H9 (cell line): ENCODE measurements around the gene TMED6. TPM values are rescaled to one million over a fixed set of nuclear protein-coding genes. Genes with fewer than 3 reads are reported as not detected.

Experiments used
- DNase-seq: peaks from one replicate; pipeline ENCODE4 v3.0.0-alpha.2; 2017
- H2AFZ ChIP-seq: one replicate; pipeline ENCODE4 v1.6.1; 2013; ENCODE audit warnings: mild to moderate bottlenecking, low read length, control low read depth, moderate library complexity
- H2AK5ac ChIP-seq: 2 replicates; pipeline ENCODE4 v1.6.1; 2013; ENCODE audit warnings: low read length, control low read depth, mixed read lengths; ENCODE audit not compliant: insufficient read length
- H2BK120ac ChIP-seq: one replicate; pipeline ENCODE4 v1.6.1; 2013; ENCODE audit warnings: low read depth, mild to moderate bottlenecking, low read length, control low read depth, inconsistent platforms; ENCODE audit not compliant: poor library complexity, severe bottlenecking
- H2BK12ac ChIP-seq: 2 replicates; pipeline ENCODE4 v1.6.1; 2013; ENCODE audit warnings: low read length, control low read depth, mixed read lengths, low read depth; ENCODE audit not compliant: insufficient read length
- H2BK15ac ChIP-seq: 2 replicates; pipeline ENCODE4 v1.6.1; 2013; ENCODE audit warnings: low read depth, low read length, control low read depth
- H2BK20ac ChIP-seq: one replicate; pipeline ENCODE4 v1.6.1; 2013; ENCODE audit warnings: low read depth, mild to moderate bottlenecking, low read length, control low read depth, inconsistent platforms; ENCODE audit not compliant: poor library complexity, severe bottlenecking
- H2BK5ac ChIP-seq: 2 replicates; pipeline ENCODE4 v1.6.1; 2013; ENCODE audit warnings: low read length, control low read depth, mixed read lengths; ENCODE audit not compliant: insufficient read length
- H3K14ac ChIP-seq: 2 replicates; pipeline ENCODE4 v1.6.1; 2013; ENCODE audit warnings: low read length, control low read depth; ENCODE audit not compliant: insufficient read depth
- H3K18ac ChIP-seq: 2 replicates; pipeline ENCODE4 v1.6.1; 2013; ENCODE audit warnings: low read depth, mild to moderate bottlenecking, mixed read lengths, low read length, control low read depth; ENCODE audit not compliant: insufficient read length
- H3K23ac ChIP-seq: 2 replicates; pipeline ENCODE4 v1.6.1; 2013; ENCODE audit warnings: low read length, control low read depth, mixed read lengths, low read depth; ENCODE audit not compliant: insufficient read length
- H3K23me2 ChIP-seq: 2 replicates; pipeline ENCODE4 v1.6.1; 2013; ENCODE audit warnings: low read depth, mild to moderate bottlenecking, mixed read lengths, low read length, control low read depth; ENCODE audit not compliant: insufficient read length, poor library complexity, severe bottlenecking
- H3K27ac ChIP-seq: 2 replicates; pipeline ENCODE4 v1.5.1; 2013; ENCODE audit warnings: low read length, control low read depth, mixed read lengths, low read depth; ENCODE audit not compliant: insufficient read length
- H3K27me3 ChIP-seq: 2 replicates; pipeline ENCODE4 v1.6.1; 2013; ENCODE audit warnings: low read length, control low read depth, inconsistent platforms; ENCODE audit not compliant: insufficient read depth
- H3K4ac ChIP-seq: 2 replicates; pipeline ENCODE4 v1.6.1; 2013; ENCODE audit warnings: low read depth, mild to moderate bottlenecking, control low read depth, inconsistent platforms, low read length, moderate library complexity
- H3K4me1 ChIP-seq: 2 replicates; pipeline ENCODE4 v1.6.1; 2013; ENCODE audit warnings: low read length, control low read depth, inconsistent platforms; ENCODE audit not compliant: insufficient read depth
- H3K4me2 ChIP-seq: 2 replicates; pipeline ENCODE4 v1.6.1; 2013; ENCODE audit warnings: low read length, control low read depth, mixed read lengths; ENCODE audit not compliant: insufficient read length, insufficient read depth
- H3K56ac ChIP-seq: 2 replicates; pipeline ENCODE4 v1.6.1; 2013; ENCODE audit warnings: low read depth, mild to moderate bottlenecking, mixed read lengths, low read length, control low read depth; ENCODE audit not compliant: insufficient read length
- H3K79me1 ChIP-seq: 2 replicates; pipeline ENCODE4 v1.6.1; 2013; ENCODE audit warnings: low read depth, mild to moderate bottlenecking, moderate library complexity, low read length, control low read depth, inconsistent platforms; ENCODE audit not compliant: insufficient read depth, poor library complexity, severe bottlenecking
- H3K79me2 ChIP-seq: 2 replicates; pipeline ENCODE4 v1.6.1; 2013; ENCODE audit warnings: low read length, control low read depth, inconsistent platforms; ENCODE audit not compliant: insufficient read depth
- H3K9ac ChIP-seq: 2 replicates; pipeline ENCODE4 v1.6.1; 2013; ENCODE audit warnings: low read length, control low read depth, mixed read lengths; ENCODE audit not compliant: insufficient read length; ENCODE audit errors: extremely low read depth
- H3K9me3 ChIP-seq: one replicate; pipeline ENCODE4 v1.6.1; 2013; ENCODE audit warnings: low read depth, low read length, inconsistent platforms; ENCODE audit not compliant: control insufficient read depth
- H3T11ph ChIP-seq: one replicate; pipeline ENCODE4 v1.6.1; 2013; ENCODE audit warnings: mild to moderate bottlenecking, low read length, control low read depth, inconsistent platforms
- H4K20me1 ChIP-seq: one replicate; pipeline ENCODE4 v1.6.1; 2013; ENCODE audit not compliant: control insufficient read depth, insufficient read length, insufficient read depth
- H4K5ac ChIP-seq: 2 replicates; pipeline ENCODE4 v1.6.1; 2013; ENCODE audit warnings: low read depth, mild to moderate bottlenecking, mixed read lengths, low read length, control low read depth; ENCODE audit not compliant: insufficient read length
- H4K8ac ChIP-seq: replicated peaks from 2 replicates; pipeline ENCODE4 v1.6.1; 2013; ENCODE audit warnings: low read length, control low read depth, mixed read lengths, low read depth; ENCODE audit not compliant: insufficient read length
- H4K91ac ChIP-seq: 2 replicates; pipeline ENCODE4 v1.6.1; 2013; ENCODE audit warnings: low read depth, mild to moderate bottlenecking, moderate library complexity, mixed read lengths, low read length, control low read depth; ENCODE audit not compliant: insufficient read length
- H3K27ac Mint-ChIP-seq, 3 experiments: 2 replicates in 2 of 3; 3 replicates in 1 of 3; pipeline ENCODE4 v1.8.0; 2020 to 2021; ENCODE audit warnings: mixed read lengths in 3 of 3, mild to moderate bottlenecking in 1 of 3, moderate library complexity in 1 of 3
- H3K27me3 Mint-ChIP-seq: 2 replicates; pipeline ENCODE4 v1.8.0; 2021; ENCODE audit warnings: low read depth, mild to moderate bottlenecking, moderate library complexity, mixed read lengths
- H3K36me3 Mint-ChIP-seq, 3 experiments: 2 replicates in 2 of 3; 3 replicates in 1 of 3; pipeline ENCODE4 v1.8.0; 2020 to 2021; ENCODE audit warnings: low read depth in 3 of 3, mixed read lengths in 3 of 3; ENCODE audit not compliant: insufficient read depth in 1 of 3
- H3K4me1 Mint-ChIP-seq, 2 experiments: 2 replicates each; pipeline ENCODE4 v1.8.0; 2020; ENCODE audit warnings: mixed read lengths in 2 of 2
- H3K4me3 Mint-ChIP-seq, 2 experiments: 2 replicates in 1 of 2; 3 replicates in 1 of 2; pipeline ENCODE4 v1.8.0; 2020 to 2021; ENCODE audit warnings: mild to moderate bottlenecking in 2 of 2, mixed read lengths in 2 of 2, moderate library complexity in 1 of 2
- H3K9me3 Mint-ChIP-seq, 2 experiments: 2 replicates in 1 of 2; 3 replicates in 1 of 2; pipeline ENCODE4 v1.8.0; 2020; ENCODE audit warnings: mild to moderate bottlenecking in 2 of 2, mixed read lengths in 2 of 2, moderate library complexity in 1 of 2
- WGBS: extraction: QIAGEN DNeasy Blood & Tissue Kit; methylation state at CpG from one replicate; pipeline ENCODE4 v1.1.7; 2013; ENCODE audit warnings: missing lambda C conversion rate, low lambda C conversion rate, mixed read lengths; ENCODE audit not compliant: insufficient read length; ENCODE audit errors: extremely low coverage; 5-methylcytosine and 5-hydroxymethylcytosine counted together
- total RNA-seq: library from RNA; stranded (reverse); gene quantifications from 2 replicates; pipeline ENCODE4 v1.2.1, GENCODE V29; 2021
- TF ChIP-seq, protein P1 (sequence below): fragments of 200-600 bp; sonication (generic); conservative IDR thresholded peaks from 3 replicates; pipeline ENCODE4 v1.8.0; 2021; ENCODE audit warnings: antibody characterized with exemption, mild to moderate bottlenecking

The TMED6 gene
- total RNA-seq, 1 experiment from 2014 or later = 0.31 TPM

DNA sequence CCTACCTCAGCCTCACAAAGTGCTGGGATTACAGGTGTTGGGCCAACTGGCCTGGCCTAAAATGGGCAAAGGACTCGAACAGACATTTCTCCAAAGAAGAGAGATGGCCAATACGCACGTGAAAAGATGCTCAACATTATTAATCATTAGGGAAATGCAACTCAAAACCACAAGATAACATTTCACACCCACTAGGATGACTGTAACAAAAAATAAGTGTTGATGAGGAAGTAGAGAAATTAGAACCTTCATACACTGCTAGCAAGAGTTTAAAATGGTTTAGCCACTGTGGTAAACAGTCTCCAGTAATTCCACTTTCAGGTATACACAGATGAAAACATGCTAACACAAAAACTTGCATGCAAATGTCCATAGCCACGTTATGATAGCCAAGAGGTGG, 5.7 kb downstream of the TMED6 start:
- H4K20me1 ChIP-seq = no peaks in the 10 kb centered on the region
- no peak for DNase-seq
- no peaks in the 10 kb centered on the region for H3K23me2 ChIP-seq
- no peaks in the 10 kb centered on the region for H3K27me3 ChIP-seq
- H3K4me1 Mint-ChIP-seq = peaks cover 2 to 4% of the 10 kb centered on the region in 2 experiments; a peak in 3 of 4 replicates
- H3K9me3 Mint-ChIP-seq = no peaks in the 10 kb centered on the region
- no peak overlapping the region for H4K8ac ChIP-seq
- no peak overlapping the region for H2AK5ac ChIP-seq
- H3K79me1 ChIP-seq = peaks cover 6% of the 10 kb centered on the region
- H2BK120ac ChIP-seq = no peak overlapping the region
- peaks cover 1% of the 10 kb centered on the region; the same call in 1 of the 2 replicates for H3K79me2 ChIP-seq
- H3K4me2 ChIP-seq = no peak overlapping the region
- no peaks in the 10 kb centered on the region for H3K4me1 ChIP-seq
- H2BK15ac ChIP-seq = no peak overlapping the region
- WGBS = no CpG with 5 or more reads among the region's 4 CpGs
- H3K23ac ChIP-seq = no peak overlapping the region
- TF ChIP-seq, protein P1, sequence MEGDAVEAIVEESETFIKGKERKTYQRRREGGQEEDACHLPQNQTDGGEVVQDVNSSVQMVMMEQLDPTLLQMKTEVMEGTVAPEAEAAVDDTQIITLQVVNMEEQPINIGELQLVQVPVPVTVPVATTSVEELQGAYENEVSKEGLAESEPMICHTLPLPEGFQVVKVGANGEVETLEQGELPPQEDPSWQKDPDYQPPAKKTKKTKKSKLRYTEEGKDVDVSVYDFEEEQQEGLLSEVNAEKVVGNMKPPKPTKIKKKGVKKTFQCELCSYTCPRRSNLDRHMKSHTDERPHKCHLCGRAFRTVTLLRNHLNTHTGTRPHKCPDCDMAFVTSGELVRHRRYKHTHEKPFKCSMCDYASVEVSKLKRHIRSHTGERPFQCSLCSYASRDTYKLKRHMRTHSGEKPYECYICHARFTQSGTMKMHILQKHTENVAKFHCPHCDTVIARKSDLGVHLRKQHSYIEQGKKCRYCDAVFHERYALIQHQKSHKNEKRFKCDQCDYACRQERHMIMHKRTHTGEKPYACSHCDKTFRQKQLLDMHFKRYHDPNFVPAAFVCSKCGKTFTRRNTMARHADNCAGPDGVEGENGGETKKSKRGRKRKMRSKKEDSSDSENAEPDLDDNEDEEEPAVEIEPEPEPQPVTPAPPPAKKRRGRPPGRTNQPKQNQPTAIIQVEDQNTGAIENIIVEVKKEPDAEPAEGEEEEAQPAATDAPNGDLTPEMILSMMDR = no peak
- H2BK5ac ChIP-seq = no peak overlapping the region
- H2BK20ac ChIP-seq = no peak overlapping the region
- no peak overlapping the region for H4K91ac ChIP-seq
- H3K56ac ChIP-seq = no peak overlapping the region
- no peak overlapping the region for H2BK12ac ChIP-seq
- peaks cover 10 to 37% (median 28%) of the 10 kb centered on the region in 3 experiments; a peak in 6 of 7 replicates for H3K36me3 Mint-ChIP-seq
- H3T11ph ChIP-seq = no peak overlapping the region
- no peak overlapping the region for H2AFZ ChIP-seq
- no peak overlapping the region for H3K9ac ChIP-seq
- no peaks in the 10 kb centered on the region for H3K27me3 Mint-ChIP-seq
- H4K5ac ChIP-seq = no peak overlapping the region
- H3K18ac ChIP-seq = no peak overlapping the region
- H3K4ac ChIP-seq = no peak overlapping the region
- H3K4me3 Mint-ChIP-seq = no peak overlapping the region
- H3K27ac Mint-ChIP-seq = no peak overlapping the region; a peak in 1 of 7 replicates
- no peak overlapping the region for H3K14ac ChIP-seq
- H3K9me3 ChIP-seq = no peaks in the 10 kb centered on the region
- H3K27ac ChIP-seq = no peak overlapping the region
